Vagina (tissue), 2 donors: ENCODE results near the gene ZNHIT1.

Experiments
- POLR2AphosphoS5 ChIP-seq, 2 donors: sonication (generic); formaldehyde crosslinking; IDR thresholded peaks; one replicate each; pipeline ENCODE4 v1.9.0; 2017; ENCODE audit warnings: antibody characterized with exemption in 2 of 2, mild to moderate bottlenecking in 2 of 2, low read depth in 1 of 2; ENCODE audit not compliant: insufficient read depth in 1 of 2
- TF ChIP-seq, protein P1 (sequence below), 3 experiments: fragments of 450-650 bp in 2 of 3; fragments of 200-600 bp in 1 of 3; sonication (generic) in 1 of 3; IDR thresholded peaks; one replicate each; pipeline ENCODE4 v1.5.1; 2017 to 2019; ENCODE audit warnings: antibody characterized with exemption in 3 of 3, mild to moderate bottlenecking in 2 of 3, moderate library complexity in 2 of 3

DNA sequence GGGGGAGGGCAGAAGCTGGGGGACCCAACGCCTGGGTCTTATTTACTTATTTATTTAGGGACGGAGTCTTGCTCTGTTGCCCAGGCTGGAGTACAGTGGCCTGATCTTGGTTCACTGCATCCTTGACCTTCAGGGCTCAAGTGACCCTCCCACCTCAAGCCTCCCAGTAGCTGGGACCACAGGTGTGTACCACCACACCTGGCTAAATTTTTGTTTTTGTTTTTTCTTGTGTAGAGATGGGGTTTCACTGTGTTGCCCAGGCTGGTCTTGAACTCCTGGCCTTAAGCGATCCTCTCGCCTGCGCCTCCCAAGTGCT, 15.4 kb upstream of the ZNHIT1 start:
- TF ChIP-seq, protein P1, sequence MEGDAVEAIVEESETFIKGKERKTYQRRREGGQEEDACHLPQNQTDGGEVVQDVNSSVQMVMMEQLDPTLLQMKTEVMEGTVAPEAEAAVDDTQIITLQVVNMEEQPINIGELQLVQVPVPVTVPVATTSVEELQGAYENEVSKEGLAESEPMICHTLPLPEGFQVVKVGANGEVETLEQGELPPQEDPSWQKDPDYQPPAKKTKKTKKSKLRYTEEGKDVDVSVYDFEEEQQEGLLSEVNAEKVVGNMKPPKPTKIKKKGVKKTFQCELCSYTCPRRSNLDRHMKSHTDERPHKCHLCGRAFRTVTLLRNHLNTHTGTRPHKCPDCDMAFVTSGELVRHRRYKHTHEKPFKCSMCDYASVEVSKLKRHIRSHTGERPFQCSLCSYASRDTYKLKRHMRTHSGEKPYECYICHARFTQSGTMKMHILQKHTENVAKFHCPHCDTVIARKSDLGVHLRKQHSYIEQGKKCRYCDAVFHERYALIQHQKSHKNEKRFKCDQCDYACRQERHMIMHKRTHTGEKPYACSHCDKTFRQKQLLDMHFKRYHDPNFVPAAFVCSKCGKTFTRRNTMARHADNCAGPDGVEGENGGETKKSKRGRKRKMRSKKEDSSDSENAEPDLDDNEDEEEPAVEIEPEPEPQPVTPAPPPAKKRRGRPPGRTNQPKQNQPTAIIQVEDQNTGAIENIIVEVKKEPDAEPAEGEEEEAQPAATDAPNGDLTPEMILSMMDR (IDR thresholded peaks at IDR 0.05): no peak
- TF ChIP-seq POLR2AphosphoS5 (IDR thresholded peaks at IDR 0.05; ENCODE audit: insufficient read depth in 1 of 2, low read depth in 1 of 2): no peak
